ENCODE results near the gene WAS.
A peak's percentile ranks its signal among the peaks of the same experiment; 100 is the strongest.
"Not testable (repeated sequence)": the region's sequence is repeated elsewhere in the genome, so short reads cannot be mapped to it uniquely, and the experiment has no call there.

WAS gene

DNA sequence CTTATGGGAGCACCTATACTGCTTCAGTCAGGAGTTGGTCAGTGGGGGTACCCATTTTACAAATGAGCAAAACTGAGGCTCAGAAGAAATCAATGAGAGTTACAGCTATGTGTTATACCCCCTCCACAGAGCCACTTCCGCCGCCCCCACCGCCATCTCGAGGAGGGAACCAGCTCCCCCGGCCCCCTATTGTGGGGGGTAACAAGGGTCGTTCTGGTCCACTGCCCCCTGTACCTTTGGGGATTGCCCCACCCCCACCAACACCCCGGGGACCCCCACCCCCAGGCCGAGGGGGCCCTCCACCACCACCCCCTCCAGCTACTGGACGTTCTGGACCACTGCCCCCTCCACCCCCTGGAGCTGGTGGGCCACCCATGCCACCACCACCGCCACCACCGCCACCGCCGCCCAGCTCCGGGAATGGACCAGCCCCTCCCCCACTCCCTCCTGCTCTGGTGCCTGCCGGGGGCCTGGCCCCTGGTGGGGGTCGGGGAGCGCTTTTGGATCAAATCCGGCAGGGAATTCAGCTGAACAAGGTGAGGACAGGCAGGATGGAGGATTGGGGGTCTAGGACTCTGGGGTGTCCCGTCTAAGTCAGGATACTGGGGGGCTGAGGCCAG lies 5.0 kb downstream of the WAS start:
- no peak for DNase-seq

DNA sequence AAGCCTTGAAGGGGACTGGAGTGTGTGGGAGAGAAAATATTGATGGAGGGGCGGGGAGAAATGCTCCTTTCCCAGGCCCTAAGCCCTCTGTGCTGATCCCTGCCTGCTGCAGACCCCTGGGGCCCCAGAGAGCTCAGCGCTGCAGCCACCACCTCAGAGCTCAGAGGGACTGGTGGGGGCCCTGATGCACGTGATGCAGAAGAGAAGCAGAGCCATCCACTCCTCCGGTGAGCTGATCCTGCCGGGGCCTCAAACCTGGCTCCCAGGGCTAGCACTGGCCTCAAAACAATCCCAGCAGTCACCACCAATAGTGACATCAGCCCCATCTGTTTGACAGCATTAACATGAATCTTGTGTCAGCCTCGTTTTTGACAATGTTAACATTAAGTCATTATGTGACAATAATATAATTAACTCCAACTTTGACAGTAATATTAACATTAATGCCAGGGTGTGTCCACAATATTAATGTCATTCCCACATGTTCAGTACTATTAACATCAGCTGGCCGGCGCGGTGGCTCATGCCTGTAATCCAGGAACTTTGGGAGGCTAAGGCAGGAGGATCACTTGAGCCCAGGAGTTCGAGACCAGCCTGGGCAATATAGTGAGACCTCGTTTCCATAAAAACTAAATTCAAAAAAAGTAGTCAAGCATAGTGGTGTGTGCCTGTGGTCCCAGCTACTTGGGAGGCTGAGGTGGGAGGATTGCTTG lies 5.8 kb downstream of the WAS start:
- no peak for DNase-seq

DNA sequence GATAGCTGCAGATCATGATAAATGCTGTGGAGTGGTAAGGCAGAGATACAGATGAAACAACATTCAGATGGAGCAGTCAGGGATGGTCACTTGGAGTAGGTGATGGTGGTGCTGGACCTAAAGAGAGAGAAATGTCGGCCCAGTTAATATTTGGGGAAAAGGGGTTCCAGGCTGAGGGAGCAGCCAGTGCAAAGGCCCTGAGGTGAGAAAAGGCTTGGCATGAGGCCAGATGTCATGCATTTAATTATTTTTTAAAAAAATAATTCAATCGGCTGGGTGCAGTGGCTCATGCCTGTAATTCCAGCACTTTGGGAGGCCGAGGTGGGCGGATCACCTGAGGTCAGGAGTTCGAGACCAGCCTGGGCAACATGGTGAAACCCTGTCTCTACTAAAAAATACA lies 8.1 kb downstream of the WAS start:
- not testable (repeated sequence) for DNase-seq

DNA sequence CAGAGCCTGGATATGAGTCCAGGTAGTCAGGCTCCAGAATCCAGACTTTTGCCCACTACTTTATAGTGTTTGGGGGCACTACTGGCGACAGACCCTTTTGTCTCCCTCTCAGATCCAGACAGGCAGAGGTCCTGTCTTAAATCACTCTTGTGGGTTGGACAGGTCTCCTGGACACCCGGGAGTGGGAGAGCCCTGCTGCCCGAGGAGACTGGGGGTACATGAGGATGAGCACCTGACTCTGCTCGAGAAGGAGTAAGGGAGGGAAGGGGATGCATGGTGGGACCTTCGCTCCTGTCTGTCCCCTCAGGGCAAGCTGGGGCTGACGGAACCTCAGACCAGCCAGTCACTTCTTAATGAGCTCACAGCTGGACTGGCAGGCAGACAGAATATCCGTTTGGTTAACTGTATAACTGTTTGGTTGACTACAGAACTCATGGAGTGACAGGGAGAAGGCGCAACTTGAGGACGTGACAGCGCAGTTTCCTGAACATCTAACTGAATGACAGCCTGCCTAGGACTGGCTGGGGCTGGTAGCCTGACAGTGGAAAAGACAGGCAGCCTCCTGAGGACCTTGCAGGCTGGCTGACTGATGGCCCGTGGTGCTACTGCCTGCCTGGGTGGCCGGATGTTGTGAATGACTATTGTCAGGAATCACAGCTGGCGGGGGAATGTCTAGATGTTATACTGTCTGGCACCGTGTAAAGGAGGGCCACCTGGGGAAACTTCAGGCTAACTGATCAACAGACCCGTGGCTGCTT lies 11.4 kb downstream of the WAS start:
- DNase-seq = no peak

DNA sequence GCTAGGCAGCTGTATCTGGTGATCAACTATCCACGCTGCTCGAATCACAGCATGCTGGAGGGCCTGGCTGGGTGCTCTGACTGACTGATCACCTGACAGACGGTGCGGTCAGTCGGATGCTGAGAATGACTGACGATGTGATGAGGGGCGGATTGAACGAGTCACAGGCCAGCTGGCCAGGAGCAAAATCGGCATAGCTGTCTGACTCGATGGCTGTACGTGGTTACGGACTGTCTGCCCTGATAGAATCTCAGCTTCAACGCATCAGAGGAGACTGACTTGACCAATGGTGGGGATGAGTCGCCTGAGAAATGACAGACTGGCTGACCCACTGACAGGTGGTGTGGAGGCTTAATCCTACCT lies 11.9 kb downstream of the WAS start:
- no peak for DNase-seq

DNA sequence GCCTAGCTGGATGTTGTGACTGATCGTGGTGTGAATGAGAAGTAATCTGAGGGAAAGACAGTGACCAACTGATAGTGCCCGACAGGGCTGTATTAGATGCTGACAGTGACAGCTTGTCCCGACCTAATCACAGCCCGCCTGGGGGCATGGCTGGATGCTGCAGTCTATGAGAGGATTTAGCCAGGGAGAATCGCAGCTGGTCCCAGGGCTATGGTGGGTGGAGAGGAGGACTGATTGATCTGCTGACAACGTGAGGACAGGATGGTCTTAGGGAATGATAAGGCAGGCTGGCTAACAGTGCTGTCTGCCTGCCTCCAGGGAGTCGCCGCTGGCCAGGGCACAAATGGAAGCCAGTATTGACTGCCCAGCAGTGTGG lies 12.3 kb downstream of the WAS start:
- no peak for DNase-seq

DNA sequence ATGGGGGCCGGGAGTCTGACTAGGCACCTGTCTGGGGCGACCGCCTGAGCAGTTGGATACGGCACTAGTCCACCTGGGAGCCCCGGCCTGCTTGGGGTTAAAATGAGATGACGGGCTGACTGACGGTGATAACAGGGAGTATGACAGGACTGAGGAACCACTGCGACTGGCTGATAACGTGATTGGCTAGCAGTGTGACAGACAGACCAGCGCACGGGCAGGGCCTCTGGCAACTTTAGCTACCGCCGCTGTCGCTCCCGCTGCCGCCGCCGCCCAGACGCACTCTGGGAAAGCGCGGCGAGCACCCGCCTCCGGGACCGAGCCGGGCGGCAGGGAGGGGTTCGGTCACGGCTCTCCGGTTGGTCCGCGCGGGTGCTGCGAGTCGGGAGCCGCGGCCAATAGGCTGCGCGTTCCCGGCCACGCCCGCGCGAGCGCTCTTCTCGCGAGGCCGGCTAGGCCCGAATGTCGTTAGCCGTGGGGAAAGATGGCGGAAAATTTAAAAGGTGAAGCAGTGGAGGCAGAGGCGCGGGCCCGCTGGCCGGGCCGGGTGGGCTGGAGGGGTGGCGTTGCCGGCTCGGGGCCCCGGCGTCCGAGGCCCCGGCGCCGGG lies 12.8 kb downstream of the WAS start, which contains the start of gene SUV39H1:
SUV39H1 (plus strand) TSS at position 434 of the 608 bp plus-strand sequence; CDS start at position 485, 51 bp downstream.
- peak; percentile 75 to 80 for DNase-seq

DNA sequence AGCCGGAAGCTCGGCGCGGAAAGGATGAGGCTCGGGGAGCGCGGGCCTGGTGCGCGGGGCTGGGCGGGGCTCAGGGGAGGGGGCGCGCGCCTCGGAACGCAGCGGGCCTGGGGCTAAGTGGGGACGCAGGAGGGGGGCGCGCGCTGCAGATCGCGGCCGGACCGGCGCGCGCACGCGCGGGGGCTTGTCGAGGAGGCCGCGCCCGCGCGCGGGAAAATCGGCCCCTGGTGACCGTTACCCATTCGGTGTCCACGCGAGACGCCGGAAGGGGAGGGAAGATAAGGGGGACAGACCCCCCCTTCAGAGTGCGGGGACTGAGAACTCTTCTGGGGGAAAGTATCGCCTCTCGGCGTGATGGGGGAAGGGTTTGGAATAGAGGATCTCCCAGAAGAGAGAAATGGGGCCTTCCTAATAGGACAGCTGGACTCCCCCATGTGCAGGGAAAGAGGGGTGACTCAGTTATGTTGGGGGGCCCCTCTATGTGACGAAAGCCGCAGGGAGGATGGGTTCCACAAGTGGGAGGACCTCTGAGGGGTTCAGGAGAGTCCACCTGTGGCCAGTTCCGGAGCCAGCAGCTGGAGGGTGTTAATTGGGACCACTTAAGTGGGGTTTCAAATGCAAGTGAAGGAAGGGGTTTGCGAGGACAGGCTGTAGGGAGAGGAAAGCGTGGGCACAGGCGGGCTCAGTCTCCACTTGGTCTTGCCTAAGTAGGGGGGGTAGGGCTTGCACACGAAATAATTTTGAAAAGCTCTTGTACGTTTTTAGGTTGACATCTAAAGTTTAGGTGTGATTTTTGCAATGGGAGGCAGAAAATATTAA lies 13.5 kb downstream of the WAS start:
- no peak for DNase-seq

DNA sequence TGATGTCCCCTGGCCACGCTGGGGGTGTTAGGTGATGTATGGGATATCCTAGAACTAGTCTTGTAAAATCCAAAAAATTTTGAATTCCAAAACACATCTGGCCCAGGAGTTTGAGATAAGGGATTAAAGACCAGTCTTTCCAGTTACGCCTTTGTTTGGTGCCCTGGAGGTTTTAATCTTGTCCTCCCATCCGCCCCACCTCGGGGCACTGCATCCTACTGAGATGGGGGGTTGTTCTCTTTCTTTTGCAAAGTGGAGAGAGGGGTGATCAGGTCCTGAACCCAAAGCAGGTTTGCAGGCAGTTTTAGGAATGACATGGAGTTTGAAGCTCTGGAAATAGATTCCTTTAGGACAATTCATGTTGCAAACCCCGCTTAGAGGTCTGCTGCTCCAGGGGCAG lies 14.7 kb downstream of the WAS start:
- no peak for DNase-seq

DNA sequence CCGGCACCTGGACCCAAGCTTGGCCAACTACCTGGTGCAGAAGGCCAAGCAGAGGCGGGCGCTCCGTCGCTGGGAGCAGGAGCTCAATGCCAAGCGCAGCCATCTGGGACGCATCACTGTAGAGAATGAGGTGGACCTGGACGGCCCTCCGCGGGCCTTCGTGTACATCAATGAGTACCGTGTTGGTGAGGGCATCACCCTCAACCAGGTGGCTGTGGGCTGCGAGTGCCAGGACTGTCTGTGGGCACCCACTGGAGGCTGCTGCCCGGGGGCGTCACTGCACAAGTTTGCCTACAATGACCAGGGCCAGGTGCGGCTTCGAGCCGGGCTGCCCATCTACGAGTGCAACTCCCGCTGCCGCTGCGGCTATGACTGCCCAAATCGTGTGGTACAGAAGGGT lies 16.6 kb downstream of the WAS start:
- no peak for DNase-seq

DNA sequence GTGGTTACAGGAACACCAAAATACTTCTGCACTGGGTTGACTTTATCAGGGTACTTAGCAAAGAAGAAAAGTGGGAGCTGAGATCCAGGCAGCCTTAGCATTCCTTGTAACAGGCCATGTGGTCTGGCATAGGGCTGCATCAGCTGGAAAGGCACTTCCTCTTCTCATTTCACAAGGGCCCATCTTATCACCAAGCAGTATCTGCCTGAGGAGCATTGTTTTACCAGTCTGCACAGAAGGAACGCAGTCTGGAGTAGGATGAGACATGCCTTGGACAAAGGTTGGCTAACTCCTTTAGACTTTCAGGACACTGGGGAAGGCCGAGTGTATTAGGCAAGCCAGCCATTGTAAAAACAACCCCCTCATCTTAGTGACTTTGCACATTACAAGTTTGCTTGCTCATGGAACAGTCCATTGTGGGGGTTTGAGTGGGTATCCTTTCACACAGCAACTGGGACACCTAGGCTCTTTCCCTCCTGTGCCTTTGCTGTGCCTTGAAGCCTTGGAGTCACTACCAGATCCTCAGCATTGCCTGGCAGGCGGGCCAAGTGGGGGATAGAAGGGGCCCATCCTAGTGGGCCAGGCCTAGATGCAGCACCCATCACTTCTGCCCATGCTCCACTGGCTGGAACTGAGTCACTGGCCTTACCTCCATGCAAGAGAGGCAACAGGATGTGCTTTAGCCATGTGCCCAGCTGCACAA lies 17.5 kb downstream of the WAS start:
- DNase-seq = no peak

DNA sequence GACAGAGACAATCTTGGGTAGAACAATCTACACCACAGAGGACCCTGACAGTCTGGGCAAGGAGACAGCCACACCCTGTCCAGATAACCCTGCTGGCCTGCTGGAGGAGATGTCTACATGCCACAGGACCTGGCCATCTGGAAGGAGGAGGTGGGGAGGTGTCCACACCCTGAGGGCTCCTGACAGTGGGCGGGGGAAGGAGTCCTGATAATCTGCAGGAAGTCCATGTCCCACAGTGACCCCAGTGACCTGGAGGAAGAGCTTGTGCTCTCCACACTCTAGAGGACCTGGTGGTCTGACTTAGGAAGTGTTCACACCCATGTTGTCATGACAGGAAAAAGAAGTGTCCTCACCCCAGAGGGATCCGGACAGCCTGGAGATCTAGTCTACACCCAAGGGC lies 18.4 kb downstream of the WAS start:
- no peak for DNase-seq

DNA sequence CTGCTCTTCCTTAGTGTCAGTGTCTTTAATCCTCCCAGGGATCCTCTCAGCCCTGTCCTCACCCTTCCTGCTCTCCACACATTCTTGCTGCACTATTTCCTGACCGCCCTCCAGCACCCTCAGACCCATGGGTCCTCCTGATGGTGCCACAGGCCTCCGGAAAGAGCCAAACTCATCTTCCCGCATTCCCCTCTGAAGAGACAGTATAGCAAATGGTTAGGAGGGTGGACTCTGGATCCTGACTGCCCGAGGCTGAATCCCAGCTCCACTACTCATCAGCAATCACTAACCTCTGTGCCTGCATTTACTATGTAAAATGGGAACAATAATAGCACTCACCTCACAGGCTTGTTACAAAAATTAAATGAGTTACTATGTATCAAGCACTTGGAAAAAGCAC lies 19.1 kb downstream of the WAS start:
- DNase-seq = no peak

DNA sequence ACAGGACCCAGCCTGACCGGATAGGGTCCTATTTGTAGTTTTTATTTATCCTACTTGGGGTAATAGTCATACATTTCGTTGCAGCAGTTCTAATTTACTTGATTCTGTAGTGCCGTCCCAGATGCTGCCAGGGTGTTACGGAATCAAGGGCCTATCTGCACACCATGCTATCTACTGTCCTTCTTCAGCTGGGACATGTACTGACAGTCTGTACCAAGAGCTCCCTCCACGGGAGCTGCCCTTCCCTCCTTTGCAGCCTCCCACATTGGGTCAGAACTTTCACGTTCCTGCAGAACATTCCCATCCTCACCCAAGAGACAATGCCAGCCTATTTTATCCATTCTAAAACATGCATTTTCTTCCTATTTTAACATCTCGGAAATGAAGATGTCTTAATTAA lies 19.6 kb downstream of the WAS start:
- DNase-seq = no peak

DNA sequence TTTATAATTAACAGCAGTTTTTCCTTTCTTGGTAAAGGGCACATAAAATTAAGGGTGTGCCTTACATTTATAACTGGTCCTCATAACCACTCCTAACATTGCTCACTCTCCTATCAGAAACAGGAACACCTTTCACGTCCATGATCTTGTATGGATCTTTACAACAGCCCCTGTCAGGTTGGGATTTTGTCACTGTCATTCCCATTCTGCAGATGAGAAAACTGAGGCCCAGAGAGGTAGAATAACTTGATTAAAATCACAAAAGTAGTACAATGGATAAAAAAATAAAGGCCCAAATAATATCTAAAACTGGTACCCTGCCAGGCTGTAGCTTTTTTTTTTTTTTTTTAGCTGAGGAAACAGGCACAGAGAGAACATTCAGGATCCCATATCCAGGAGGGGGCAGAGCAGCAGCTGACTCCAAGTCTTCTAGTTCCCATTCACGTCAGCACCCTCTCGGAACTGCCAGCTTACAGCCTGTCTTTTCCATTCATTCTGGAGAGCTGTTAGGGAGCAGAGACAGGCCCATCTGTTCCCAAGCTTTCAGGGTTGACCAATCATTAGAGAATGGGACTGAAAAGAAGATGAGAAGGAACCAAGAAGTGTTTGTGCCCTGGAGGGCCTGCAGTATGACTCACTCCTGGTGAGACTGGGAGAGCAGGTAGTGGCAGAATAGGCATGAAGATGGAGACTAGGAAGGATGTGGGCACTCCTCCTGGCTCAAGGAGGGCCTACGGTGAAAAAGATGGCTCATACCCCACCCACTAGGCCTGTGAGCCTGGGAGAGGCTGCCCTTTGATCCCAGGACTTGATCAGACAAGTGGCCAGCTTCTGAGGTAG lies 20.3 kb downstream of the WAS start:
- peak; percentile 10 to 15 for DNase-seq

DNA sequence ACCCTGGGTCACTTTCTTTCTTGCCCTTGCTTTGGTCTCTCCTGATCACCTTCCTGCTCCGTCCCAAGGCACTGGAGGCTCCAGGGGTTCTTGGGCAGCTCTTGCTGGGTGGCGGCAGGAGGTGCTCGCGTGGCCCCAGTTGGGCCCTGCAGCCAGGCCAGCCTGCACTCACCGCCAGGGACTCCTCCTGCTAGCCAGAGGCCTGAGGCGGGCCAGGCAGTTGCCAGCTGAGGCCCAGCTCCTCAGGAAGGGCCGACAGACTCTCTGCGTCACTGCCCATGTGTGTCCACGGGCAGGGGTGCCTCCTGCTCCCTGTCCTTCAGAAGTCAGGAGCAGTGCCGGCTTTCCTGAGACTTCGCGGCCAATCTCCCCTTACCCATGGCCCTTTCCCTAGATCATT lies 22.3 kb downstream of the WAS start:
- no peak for DNase-seq

DNA sequence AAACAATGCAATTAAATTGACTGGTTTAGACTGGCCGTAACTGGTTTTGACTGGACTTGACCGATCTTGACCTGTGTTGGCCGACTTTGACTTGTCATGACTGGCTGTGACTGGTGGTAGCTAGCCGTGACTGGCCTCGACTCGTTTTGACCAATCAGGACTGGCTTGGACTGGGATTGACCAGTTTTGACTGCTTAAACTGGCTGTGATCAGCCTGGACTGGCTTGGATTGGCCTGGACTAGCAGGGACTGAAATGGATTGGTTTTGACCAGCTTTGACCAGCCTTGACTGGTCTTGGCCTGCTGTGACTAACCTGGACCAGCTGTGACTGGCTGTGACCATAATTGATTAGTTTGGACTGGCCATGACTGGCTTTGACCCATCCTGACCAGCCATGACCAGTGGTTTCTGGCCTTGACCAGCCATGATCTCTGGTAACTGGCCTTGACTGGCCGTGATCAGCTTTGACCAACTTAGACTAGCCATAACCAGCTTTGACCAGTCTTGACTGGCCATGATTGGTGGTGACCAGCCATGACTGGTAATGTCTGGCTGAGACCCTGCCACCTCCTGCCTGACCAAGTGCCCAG lies 26.0 kb downstream of the WAS start:
- no peak for DNase-seq

DNA sequence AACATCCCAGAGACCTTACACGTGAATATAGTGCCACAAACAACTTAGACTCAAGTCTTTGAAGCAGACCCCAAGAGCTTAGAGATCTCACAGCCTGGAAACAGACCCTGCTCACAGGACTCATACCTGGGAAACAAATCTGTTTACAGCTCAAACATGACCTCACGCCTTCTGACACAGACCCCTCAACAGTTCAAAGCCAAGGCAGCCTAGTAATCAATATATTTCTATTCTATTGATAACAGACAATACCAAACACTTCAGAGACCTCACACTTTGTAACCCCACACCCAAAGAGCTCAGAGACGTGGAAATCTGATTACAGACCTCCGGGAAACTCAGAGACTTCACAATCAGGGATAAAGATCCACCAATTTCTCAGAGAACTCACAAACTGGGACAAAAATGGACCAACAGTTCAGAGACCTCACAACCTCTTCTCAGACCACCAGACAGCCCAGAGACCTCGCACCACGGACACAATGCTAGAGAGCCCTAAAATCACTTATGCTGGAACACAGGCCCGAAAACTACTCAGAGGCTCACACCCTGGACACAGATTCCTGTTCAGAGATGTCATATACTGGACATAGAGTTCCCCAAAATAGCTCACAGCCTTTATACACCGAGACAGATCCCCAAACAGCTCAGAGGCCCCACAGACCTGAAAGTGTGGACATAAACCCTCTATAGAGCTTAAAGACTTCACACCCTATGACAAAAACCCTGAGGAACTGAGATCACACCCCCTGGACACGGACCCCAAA lies 27.7 kb downstream of the WAS start:
- no peak for DNase-seq

DNA sequence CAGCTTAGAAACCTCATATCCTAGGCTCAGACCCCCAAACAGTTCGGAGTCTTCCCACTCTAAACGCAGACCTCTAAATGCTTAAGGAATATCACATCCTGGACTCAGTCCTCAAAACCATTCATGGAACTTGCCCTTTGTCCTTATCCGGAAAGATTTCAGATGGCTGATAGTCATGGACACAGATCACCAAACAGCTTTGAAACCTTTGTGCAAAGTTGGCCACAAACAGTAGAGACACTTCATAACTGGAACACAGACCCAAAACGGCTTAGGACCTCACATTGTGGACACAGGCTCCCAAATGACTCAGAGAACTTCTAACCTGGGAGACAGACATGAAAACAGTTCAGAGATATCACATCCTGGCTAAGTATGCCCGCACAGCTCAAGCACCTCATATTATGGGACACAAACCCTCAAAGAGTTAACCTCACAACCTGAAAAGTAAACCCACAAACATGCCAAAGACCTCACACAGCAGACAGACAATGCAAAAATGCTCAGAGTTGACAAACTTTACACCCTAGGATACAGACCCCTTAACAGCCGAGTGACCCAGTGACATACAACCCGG lies 28.4 kb downstream of the WAS start:
- no peak for DNase-seq

DNA sequence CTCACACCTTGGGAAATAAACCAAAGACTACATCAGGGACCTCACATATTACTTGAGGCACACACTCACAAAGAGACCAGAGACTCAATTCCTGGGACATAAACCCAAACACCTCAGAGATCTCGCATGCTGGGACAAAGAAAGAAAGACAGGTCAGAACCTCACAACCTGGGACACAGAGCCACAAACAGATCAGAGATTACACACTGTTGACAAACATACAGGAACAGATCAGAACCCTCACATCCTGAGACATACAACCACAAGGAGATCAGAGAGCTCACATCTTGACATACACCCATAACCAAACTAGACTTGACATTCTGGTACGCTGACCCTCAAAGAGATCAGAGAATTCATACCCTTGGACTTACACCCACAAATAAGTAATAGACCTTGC lies 30.2 kb downstream of the WAS start:
- no peak for DNase-seq
